Nucleus accumbens (tissue), 56 donors: ENCODE measurements around the gene GSTO1.

Experiments used
- DNase-seq, 56 donors: peaks; one replicate each; lab custom pipeline; 2025; lab: John Stamatoyannopoulos, UW

The GSTO1 gene

GRCh38 chr10:104254493-104255310, at the start of gene GSTO1:
Gene GSTO1, plus strand, starts transcription at chr10:104254892. Its CDS starts 37 bp downstream, at chr10:104254929.
- DNase-seq, result peak in 53 of 56 donors; percentile 20 to 82 (median 60)

GRCh38 chr10:104208730-104209129, 46.0 kb upstream of the GSTO1 start:
- DNase-seq, result no peak

- peak in 44 of 56 donors; percentile 1 to 75 (median 22) for DNase-seq
Observed at GRCh38 chr10:104209575-104210198, 45.0 kb upstream of the GSTO1 start.

- DNase-seq, result no peak
Observed at GRCh38 chr10:104216631-104217030, 38.1 kb upstream of the GSTO1 start.

GRCh38 chr10:104218751-104219150, 35.9 kb upstream of the GSTO1 start:
- DNase-seq, result no peak

- DNase-seq, result no peak
Observed at GRCh38 chr10:104220522-104220921, 34.2 kb upstream of the GSTO1 start.

- no peak for DNase-seq
Observed at GRCh38 chr10:104223304-104223703, 31.4 kb upstream of the GSTO1 start.

- DNase-seq, result no peak
Observed at GRCh38 chr10:104230490-104230889, 24.2 kb upstream of the GSTO1 start.

GRCh38 chr10:104231784-104232612, 22.7 kb upstream of the GSTO1 start, which contains the start of gene CFAP43:
Gene CFAP43, minus strand, starts transcription at chr10:104232364. Its CDS starts 118 bp downstream, at chr10:104232246.
- peak; percentile 46 to 98 (median 91) for DNase-seq

- peak in 1 of 56 donors; percentile 33 for DNase-seq
Observed at GRCh38 chr10:104232613-104233102, 22.0 kb upstream of the GSTO1 start.

- DNase-seq, result no peak
Observed at GRCh38 chr10:104233817-104234216, 20.9 kb upstream of the GSTO1 start.

- no peak for DNase-seq
Observed at GRCh38 chr10:104234934-104235333, 19.8 kb upstream of the GSTO1 start.

- no peak for DNase-seq
Observed at GRCh38 chr10:104235801-104236200, 18.9 kb upstream of the GSTO1 start.

- DNase-seq, result no peak
Observed at GRCh38 chr10:104240078-104240477, 14.6 kb upstream of the GSTO1 start.

GRCh38 chr10:104242545-104242944, 12.1 kb upstream of the GSTO1 start:
- peak in 1 of 56 donors; percentile 17 for DNase-seq

- peak in 33 of 56 donors; percentile 5 to 72 (median 36) for DNase-seq
Observed at GRCh38 chr10:104243009-104243408, 11.7 kb upstream of the GSTO1 start.

GRCh38 chr10:104243512-104243911, 11.2 kb upstream of the GSTO1 start:
- no peak for DNase-seq

- no peak for DNase-seq
Observed at GRCh38 chr10:104245066-104245632, 9.5 kb upstream of the GSTO1 start.

GRCh38 chr10:104246976-104247375, 7.7 kb upstream of the GSTO1 start:
- no peak for DNase-seq

- DNase-seq, result no peak
Observed at GRCh38 chr10:104247513-104248146, 7.1 kb upstream of the GSTO1 start.
